HEK293 (cell line): ENCODE results near the gene SMIM5.

ENCODE experiments used
- CTCF ChIA-PET: fragments of 350-600 bp; formaldehyde crosslinking; extraction: SDS; loops from one replicate; lab custom pipeline; 2021; ENCODE audit warnings: antibody characterized with exemption; lab: Yijun Ruan, JAX
- POLR2A ChIA-PET: fragments of 300-600 bp; formaldehyde crosslinking; extraction: SDS; loops from one replicate; lab custom pipeline; 2020; ENCODE audit warnings: antibody characterized with exemption, inconsistent platforms; lab: Yijun Ruan, JAX
- H3K27ac ChIP-seq: fragments of 200-500 bp; sonication (Bioruptor generic); 2 replicates; pipeline ENCODE4 v1.5.1; 2014; ENCODE audit warnings: low read depth, low read length, control low read depth, inconsistent platforms; ENCODE audit errors: extremely low read depth
- H3K36me3 ChIP-seq, 2 experiments: fragments of 200-500 bp in 1 of 2; sonication (Bioruptor generic) in 1 of 2; 1 replicate in 1 of 2; 2 replicates in 1 of 2; pipeline ENCODE4 v1.5.1; 2014 to 2017; ENCODE audit warnings: inconsistent platforms in 2 of 2, low read length in 2 of 2; ENCODE audit not compliant: control insufficient read depth in 2 of 2, insufficient read depth in 1 of 2
- H3K4me1 ChIP-seq: fragments of 200-500 bp; sonication (Bioruptor generic); 2 replicates; pipeline ENCODE4 v1.5.1; 2014; ENCODE audit warnings: mild to moderate bottlenecking, low read length, inconsistent platforms; ENCODE audit not compliant: control insufficient read depth, insufficient read depth
- H3K4me3 ChIP-seq: 2 replicates; pipeline ENCODE4 v1.5.1; 2011; ENCODE audit warnings: low read depth, mild to moderate bottlenecking, control low read depth, low read length, moderate library complexity
- H3K9me3 ChIP-seq: fragments of 200-500 bp; sonication (Bioruptor generic); 2 replicates; pipeline ENCODE4 v1.5.1; 2014; ENCODE audit warnings: low read depth, low read length, inconsistent platforms; ENCODE audit not compliant: control insufficient read depth, insufficient read depth
- FEZF1 ChIP-seq: fragments of 450-650 bp; formaldehyde crosslinking; IDR thresholded peaks from 2 replicates; pipeline ENCODE4 v1.5.1; 2016; ENCODE audit warnings: missing biosample characterization, missing genetic modification characterization
- GFI1B ChIP-seq: fragments of 450-650 bp; formaldehyde crosslinking; IDR thresholded peaks from 2 replicates; pipeline ENCODE4 v1.5.1; 2016; ENCODE audit warnings: missing biosample characterization, missing genetic modification characterization
- OSR2 ChIP-seq: fragments of 450-650 bp; formaldehyde crosslinking; IDR thresholded peaks from 2 replicates; pipeline ENCODE4 v1.5.1; 2016; ENCODE audit warnings: missing biosample characterization, missing genetic modification characterization
- RBAK ChIP-seq: fragments of 450-650 bp; formaldehyde crosslinking; IDR thresholded peaks from 2 replicates; pipeline ENCODE4 v1.5.1; 2016; ENCODE audit warnings: missing biosample characterization, missing genetic modification characterization
- SP3 ChIP-seq: fragments of 450-650 bp; formaldehyde crosslinking; IDR thresholded peaks from 2 replicates; pipeline ENCODE4 v1.5.1; 2016; ENCODE audit warnings: missing biosample characterization, missing genetic modification characterization
- ZBTB48 ChIP-seq: fragments of 450-650 bp; formaldehyde crosslinking; IDR thresholded peaks from 2 replicates; pipeline ENCODE4 v1.5.1; 2016; ENCODE audit warnings: missing biosample characterization, missing genetic modification characterization
- ZNF133 ChIP-seq: fragments of 450-650 bp; formaldehyde crosslinking; IDR thresholded peaks from 2 replicates; pipeline ENCODE4 v1.5.1; 2016; ENCODE audit warnings: missing biosample characterization, missing genetic modification characterization
- ZNF169 ChIP-seq: fragments of 450-650 bp; formaldehyde crosslinking; IDR thresholded peaks from 2 replicates; pipeline ENCODE4 v1.5.1; 2016; ENCODE audit warnings: missing biosample characterization, missing genetic modification characterization
- ZNF2 ChIP-seq: fragments of 450-650 bp; formaldehyde crosslinking; IDR thresholded peaks from 2 replicates; pipeline ENCODE4 v1.5.1; 2016; ENCODE audit warnings: missing biosample characterization, missing genetic modification characterization
- ZNF214 ChIP-seq: fragments of 450-650 bp; formaldehyde crosslinking; IDR thresholded peaks from 2 replicates; pipeline ENCODE4 v1.5.1; 2017; ENCODE audit warnings: missing biosample characterization, mild to moderate bottlenecking, missing genetic modification characterization, borderline replicate concordance
- ZNF514 ChIP-seq: fragments of 450-650 bp; formaldehyde crosslinking; IDR thresholded peaks from 2 replicates; pipeline ENCODE4 v1.5.1; 2016; ENCODE audit warnings: missing biosample characterization, missing genetic modification characterization
- ZNF529 ChIP-seq: fragments of 450-650 bp; formaldehyde crosslinking; IDR thresholded peaks from 2 replicates; pipeline ENCODE4 v1.5.1; 2017; ENCODE audit warnings: missing genetic modification characterization, missing biosample characterization; ENCODE audit not compliant: insufficient replicate concordance
- ZNF621 ChIP-seq: fragments of 450-650 bp; formaldehyde crosslinking; IDR thresholded peaks from 2 replicates; pipeline ENCODE4 v1.5.1; 2017; ENCODE audit warnings: missing biosample characterization, missing genetic modification characterization
- ZNF701 ChIP-seq: fragments of 450-650 bp; formaldehyde crosslinking; IDR thresholded peaks from 2 replicates; pipeline ENCODE4 v1.5.1; 2016; ENCODE audit warnings: missing biosample characterization, missing genetic modification characterization
- TF ChIP-seq, protein P1 (sequence below): fragments of 450-650 bp; formaldehyde crosslinking; IDR thresholded peaks from 2 replicates; pipeline ENCODE4 v1.5.1; 2016; ENCODE audit warnings: missing biosample characterization, missing genetic modification characterization, borderline replicate concordance
- TF ChIP-seq, protein P2 (sequence below): fragments of 450-650 bp; formaldehyde crosslinking; IDR thresholded peaks from 2 replicates; pipeline ENCODE4 v1.5.1; 2017; ENCODE audit warnings: missing biosample characterization, missing genetic modification characterization
- TF ChIP-seq, protein P3 (sequence below): fragments of 450-650 bp; formaldehyde crosslinking; IDR thresholded peaks from 2 replicates; pipeline ENCODE4 v1.5.1; 2016; ENCODE audit warnings: missing biosample characterization, missing genetic modification characterization
- TF ChIP-seq, protein P4 (sequence below): fragments of 450-650 bp; formaldehyde crosslinking; IDR thresholded peaks from 2 replicates; pipeline ENCODE4 v1.5.1; 2016; ENCODE audit warnings: missing biosample characterization, missing genetic modification characterization

The SMIM5 gene

DNA sequence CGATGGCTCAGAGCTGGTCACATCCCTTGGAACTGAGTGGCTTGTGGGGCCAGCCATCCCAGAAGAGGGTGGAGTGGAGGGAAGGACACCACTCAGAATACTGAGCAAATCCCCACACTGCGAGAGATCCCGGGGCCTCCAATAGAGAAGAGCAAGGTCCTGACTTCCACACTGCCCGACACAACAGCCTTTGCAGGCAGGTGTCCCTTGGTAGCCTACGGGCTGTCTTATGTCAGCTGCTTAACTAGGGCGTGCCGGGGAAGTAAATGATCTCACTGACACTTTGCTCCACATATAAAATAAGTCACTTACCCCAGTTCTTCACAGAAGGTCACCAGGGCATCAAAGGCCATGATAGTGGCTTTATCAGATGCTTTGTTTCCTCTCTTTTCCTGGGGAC is 17.6 kb downstream of the SMIM5 start:
- no peaks in the 10 kb centered on the region for H3K4me1 ChIP-seq
- POLR2A ChIA-PET: no interaction called here
- peaks cover 35 to 76% of the 10 kb centered on the region in 2 experiments for H3K36me3 ChIP-seq
- no peaks in the 10 kb centered on the region for H3K9me3 ChIP-seq
- CTCF ChIA-PET: interaction anchor here (0.5 to 22.8 kb wide), 11 partner anchors 10 to 114 kb away, joined by 3 to 410 read pairs (median 4); partner anchors contain the start of genes GALK1, RECQL5 and SMIM5
- TF ChIP-seq OSR2 (tag by site-specific recombination): no peak
- TF ChIP-seq ZNF169 (tag by site-specific recombination): no peak
- TF ChIP-seq, protein P1, sequence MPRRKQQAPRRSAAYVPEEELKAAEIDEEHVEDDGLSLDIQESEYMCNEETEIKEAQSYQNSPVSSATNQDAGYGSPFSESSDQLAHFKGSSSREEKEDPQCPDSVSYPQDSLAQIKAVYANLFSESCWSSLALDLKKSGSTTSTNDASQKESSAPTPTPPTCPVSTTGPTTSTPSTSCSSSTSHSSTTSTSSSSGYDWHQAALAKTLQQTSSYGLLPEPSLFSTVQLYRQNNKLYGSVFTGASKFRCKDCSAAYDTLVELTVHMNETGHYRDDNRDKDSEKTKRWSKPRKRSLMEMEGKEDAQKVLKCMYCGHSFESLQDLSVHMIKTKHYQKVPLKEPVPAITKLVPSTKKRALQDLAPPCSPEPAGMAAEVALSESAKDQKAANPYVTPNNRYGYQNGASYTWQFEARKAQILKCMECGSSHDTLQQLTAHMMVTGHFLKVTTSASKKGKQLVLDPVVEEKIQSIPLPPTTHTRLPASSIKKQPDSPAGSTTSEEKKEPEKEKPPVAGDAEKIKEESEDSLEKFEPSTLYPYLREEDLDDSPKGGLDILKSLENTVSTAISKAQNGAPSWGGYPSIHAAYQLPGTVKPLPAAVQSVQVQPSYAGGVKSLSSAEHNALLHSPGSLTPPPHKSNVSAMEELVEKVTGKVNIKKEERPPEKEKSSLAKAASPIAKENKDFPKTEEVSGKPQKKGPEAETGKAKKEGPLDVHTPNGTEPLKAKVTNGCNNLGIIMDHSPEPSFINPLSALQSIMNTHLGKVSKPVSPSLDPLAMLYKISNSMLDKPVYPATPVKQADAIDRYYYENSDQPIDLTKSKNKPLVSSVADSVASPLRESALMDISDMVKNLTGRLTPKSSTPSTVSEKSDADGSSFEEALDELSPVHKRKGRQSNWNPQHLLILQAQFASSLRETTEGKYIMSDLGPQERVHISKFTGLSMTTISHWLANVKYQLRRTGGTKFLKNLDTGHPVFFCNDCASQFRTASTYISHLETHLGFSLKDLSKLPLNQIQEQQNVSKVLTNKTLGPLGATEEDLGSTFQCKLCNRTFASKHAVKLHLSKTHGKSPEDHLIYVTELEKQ: no peak
- TF ChIP-seq ZNF133 (tag by site-specific recombination): no peak
- no peak for TF ChIP-seq ZNF2 (tag by site-specific recombination)
- TF ChIP-seq, protein P2, sequence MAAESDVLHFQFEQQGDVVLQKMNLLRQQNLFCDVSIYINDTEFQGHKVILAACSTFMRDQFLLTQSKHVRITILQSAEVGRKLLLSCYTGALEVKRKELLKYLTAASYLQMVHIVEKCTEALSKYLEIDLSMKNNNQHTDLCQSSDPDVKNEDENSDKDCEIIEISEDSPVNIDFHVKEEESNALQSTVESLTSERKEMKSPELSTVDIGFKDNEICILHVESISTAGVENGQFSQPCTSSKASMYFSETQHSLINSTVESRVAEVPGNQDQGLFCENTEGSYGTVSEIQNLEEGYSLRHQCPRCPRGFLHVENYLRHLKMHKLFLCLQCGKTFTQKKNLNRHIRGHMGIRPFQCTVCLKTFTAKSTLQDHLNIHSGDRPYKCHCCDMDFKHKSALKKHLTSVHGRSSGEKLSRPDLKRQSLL (tag by site-specific recombination): no peak
- TF ChIP-seq ZNF214 (tag by site-specific recombination): no peak
- TF ChIP-seq ZNF701 (tag by site-specific recombination): no peak
- TF ChIP-seq RBAK (tag by site-specific recombination): no peak
- no peak for TF ChIP-seq SP3 (tag by site-specific recombination)
- no peak for TF ChIP-seq FEZF1 (tag by site-specific recombination)
- TF ChIP-seq ZBTB48 (tag by site-specific recombination): no peak
- no peak for TF ChIP-seq GFI1B
- no peak for TF ChIP-seq ZNF514 (tag by site-specific recombination)
- TF ChIP-seq ZNF529 (tag by site-specific recombination): no peak
- TF ChIP-seq, protein P3, sequence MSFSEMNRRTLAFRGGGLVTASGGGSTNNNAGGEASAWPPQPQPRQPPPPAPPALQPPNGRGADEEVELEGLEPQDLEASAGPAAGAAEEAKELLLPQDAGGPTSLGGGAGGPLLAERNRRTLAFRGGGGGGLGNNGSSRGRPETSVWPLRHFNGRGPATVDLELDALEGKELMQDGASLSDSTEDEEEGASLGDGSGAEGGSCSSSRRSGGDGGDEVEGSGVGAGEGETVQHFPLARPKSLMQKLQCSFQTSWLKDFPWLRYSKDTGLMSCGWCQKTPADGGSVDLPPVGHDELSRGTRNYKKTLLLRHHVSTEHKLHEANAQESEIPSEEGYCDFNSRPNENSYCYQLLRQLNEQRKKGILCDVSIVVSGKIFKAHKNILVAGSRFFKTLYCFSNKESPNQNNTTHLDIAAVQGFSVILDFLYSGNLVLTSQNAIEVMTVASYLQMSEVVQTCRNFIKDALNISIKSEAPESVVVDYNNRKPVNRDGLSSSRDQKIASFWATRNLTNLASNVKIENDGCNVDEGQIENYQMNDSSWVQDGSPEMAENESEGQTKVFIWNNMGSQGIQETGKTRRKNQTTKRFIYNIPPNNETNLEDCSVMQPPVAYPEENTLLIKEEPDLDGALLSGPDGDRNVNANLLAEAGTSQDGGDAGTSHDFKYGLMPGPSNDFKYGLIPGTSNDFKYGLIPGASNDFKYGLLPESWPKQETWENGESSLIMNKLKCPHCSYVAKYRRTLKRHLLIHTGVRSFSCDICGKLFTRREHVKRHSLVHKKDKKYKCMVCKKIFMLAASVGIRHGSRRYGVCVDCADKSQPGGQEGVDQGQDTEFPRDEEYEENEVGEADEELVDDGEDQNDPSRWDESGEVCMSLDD (tag by site-specific recombination): no peak
- no peak for TF ChIP-seq ZNF621 (tag by site-specific recombination)
- TF ChIP-seq, protein P4, sequence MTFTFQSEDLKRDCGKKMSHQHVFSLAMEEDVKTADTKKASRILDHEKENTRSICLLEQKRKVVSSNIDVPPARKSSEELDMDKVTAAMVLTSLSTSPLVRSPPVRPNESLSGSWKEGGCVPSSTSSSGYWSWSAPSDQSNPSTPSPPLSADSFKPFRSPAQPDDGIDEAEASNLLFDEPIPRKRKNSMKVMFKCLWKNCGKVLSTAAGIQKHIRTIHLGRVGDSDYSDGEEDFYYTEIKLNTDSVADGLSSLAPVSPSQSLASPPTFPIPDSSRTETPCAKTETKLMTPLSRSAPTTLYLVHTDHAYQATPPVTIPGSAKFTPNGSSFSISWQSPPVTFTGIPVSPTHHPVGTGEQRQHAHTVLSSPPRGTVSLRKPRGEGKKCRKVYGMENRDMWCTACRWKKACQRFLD (tag by site-specific recombination): no peak
- no peak overlapping the region for H3K27ac ChIP-seq
- H3K4me3 ChIP-seq: no peak overlapping the region
